Rectal smooth muscle tissue (tissue), 1 donor: ENCODE results near the gene RBP5.

Experiments
- H3K27ac ChIP-seq: one replicate; pipeline ENCODE4 v1.7.0; 2013; ENCODE audit warnings: low read depth, low read length, inconsistent platforms
- H3K27me3 ChIP-seq: one replicate; pipeline ENCODE4 v1.7.0; 2013; ENCODE audit warnings: low read length; ENCODE audit not compliant: control insufficient read depth, insufficient read depth
- H3K36me3 ChIP-seq: one replicate; pipeline ENCODE4 v1.7.0; 2013; ENCODE audit warnings: low read length; ENCODE audit not compliant: control insufficient read depth, insufficient read depth
- H3K4me1 ChIP-seq: one replicate; pipeline ENCODE4 v1.7.0; 2013; ENCODE audit warnings: low read length; ENCODE audit not compliant: control insufficient read depth, insufficient read depth
- H3K4me3 ChIP-seq: one replicate; pipeline ENCODE4 v1.7.0; 2013; ENCODE audit warnings: low read length
- H3K9ac ChIP-seq: one replicate; pipeline ENCODE4 v1.7.0; 2013; ENCODE audit warnings: low read length

The RBP5 gene

GRCh38 chr12:7092229-7092985, 36.3 kb downstream of the RBP5 start, which contains the start of gene C1R:
TSS of gene C1R (minus strand) at chr12:7092445. CDS start at chr12:7092388, 57 bp downstream.
- peak within 1 kb of the TSS; percentile 58 for H3K4me3 ChIP-seq
- H3K27me3 ChIP-seq = no peaks in the 10 kb centered on the region
- peaks cover 11% of the 10 kb centered on the region for H3K4me1 ChIP-seq
- peak within 1 kb of the TSS; percentile 71 for H3K27ac ChIP-seq
- peak within 1 kb of the TSS; percentile 16 for H3K9ac ChIP-seq
- H3K36me3 ChIP-seq = no peaks in the 10 kb centered on the region

DNA sequence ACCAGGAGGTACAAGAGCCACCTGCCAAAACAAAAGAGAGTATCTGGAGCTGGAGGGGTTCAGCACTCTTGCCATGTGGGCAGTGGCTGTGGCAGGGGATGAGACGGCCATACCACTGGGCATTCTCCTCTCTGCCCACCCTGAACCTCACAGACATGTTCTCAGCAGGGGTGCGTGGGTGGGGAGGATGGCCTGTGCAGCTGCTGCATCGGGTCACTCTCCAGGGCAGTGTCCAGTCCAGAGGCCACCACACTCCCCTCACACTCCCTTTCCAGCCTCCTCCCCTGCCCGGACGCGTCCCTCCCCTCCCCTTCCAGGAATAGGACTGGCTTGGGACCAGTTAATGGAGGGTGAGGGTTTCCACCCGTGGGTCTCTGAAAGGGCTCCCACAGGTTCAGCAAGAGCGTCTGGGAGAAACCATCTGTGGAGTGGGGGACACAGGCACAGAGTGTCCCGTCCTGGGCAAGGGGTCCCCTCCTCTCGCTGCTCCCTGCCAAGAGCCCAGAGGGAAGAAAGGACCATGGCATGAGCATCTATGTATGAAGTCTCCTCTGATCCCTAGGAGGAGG, 36.9 kb downstream of the RBP5 start:
- H3K27ac ChIP-seq = peak overlapping the region; percentile 62
- peak overlapping the region; percentile 16 for H3K9ac ChIP-seq
- H3K27me3 ChIP-seq = no peaks in the 10 kb centered on the region
- H3K36me3 ChIP-seq = no peaks in the 10 kb centered on the region
- peaks cover 11% of the 10 kb centered on the region for H3K4me1 ChIP-seq
- H3K4me3 ChIP-seq = peak overlapping the region; percentile 58

DNA sequence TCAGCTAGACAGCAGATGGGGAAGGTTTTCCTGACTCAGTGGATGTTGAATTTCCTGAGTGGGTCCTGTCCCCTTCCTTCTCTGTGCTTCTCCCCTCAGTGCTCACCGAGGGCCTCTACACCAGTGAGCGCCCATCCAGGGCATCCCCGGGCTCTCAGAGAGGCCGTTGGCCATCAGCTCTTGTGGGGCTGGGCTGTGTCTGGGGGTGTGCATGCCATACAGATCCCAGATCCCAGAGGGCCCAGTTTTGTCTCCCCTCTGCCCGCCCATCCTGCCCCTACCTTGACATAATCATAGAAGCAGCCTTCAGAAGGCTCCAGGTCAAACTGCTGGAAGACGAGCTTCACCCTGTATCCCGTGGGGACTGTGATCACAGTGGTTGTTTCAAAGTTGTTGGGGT, 37.5 kb downstream of the RBP5 start:
- H3K9ac ChIP-seq = no peak overlapping the region
- H3K27ac ChIP-seq = peak overlapping the region; percentile 62
- peaks cover 11% of the 10 kb centered on the region for H3K4me1 ChIP-seq
- H3K36me3 ChIP-seq = peaks cover 2% of the 10 kb centered on the region
- H3K4me3 ChIP-seq = peak overlapping the region; percentile 58
- no peaks in the 10 kb centered on the region for H3K27me3 ChIP-seq

DNA sequence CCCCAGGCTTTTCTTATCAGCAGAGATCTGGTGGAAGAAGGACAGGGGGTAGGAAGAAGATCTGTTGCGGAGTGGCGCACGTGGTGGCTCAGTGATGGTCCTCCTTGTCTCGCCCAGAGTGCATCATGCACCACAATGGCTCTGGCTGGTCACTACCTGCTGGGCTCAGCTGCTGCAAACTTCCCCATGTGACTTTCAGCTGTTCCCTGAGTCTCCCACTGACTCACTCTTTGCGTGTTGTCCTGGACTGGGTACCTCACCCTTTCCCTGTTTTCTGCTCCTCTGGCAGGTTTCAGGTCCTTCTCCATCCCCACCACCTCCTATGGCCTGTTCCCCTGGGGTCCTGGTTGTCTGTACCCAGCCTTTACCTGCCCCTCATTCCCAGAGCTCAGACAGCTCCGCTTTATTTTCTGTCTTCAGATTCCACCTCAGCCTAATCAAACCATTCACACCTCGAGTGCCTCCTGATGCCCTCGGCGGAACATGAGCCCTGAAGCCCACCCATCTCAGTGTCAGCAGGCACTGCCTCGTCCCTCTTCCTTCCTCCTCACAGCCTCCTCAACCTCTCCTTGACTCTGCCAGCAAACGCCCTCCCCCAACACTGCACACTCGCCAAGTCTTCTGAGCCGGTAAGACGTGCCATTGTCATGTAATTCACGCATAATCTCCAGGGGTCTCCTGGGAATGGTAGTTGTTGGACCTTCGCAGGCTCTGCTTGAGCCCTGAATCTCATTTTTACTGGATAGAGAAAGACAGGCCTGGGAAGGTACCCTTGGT, 38.3 kb downstream of the RBP5 start:
- Histone ChIP-seq H3K27ac (peak overlapping the region; percentile 6), H3K4me1 (peaks cover 11% of the 10 kb centered on the region), H3K27me3 (no peaks in the 10 kb centered on the region), H3K9ac (no peak overlapping the region), H3K4me3 (peak overlapping the region; percentile 58), H3K36me3 (peaks cover 9% of the 10 kb centered on the region)

GRCh38 chr12:7089196-7089871, 39.4 kb downstream of the RBP5 start:
- H3K4me3 ChIP-seq = no peak overlapping the region
- no peak overlapping the region for H3K27ac ChIP-seq
- peaks cover 11% of the 10 kb centered on the region for H3K4me1 ChIP-seq
- H3K9ac ChIP-seq = no peak overlapping the region
- H3K36me3 ChIP-seq = peaks cover 13% of the 10 kb centered on the region
- H3K27me3 ChIP-seq = no peaks in the 10 kb centered on the region

- Histone ChIP-seq H3K4me1 (no peaks in the 10 kb centered on the region), H3K36me3 (peaks cover 18% of the 10 kb centered on the region), H3K4me3 (no peak overlapping the region), H3K27me3 (no peaks in the 10 kb centered on the region), H3K9ac (no peak overlapping the region), H3K27ac (no peak overlapping the region)
Measured at GRCh38 chr12:7083125-7083524, 45.6 kb downstream of the RBP5 start.

GRCh38 chr12:7081037-7081436, 47.7 kb downstream of the RBP5 start:
- Histone ChIP-seq H3K27me3 (no peaks in the 10 kb centered on the region), H3K9ac (no peak overlapping the region), H3K27ac (no peak overlapping the region), H3K4me1 (no peaks in the 10 kb centered on the region), H3K4me3 (no peak overlapping the region), H3K36me3 (peaks cover 15% of the 10 kb centered on the region)

DNA sequence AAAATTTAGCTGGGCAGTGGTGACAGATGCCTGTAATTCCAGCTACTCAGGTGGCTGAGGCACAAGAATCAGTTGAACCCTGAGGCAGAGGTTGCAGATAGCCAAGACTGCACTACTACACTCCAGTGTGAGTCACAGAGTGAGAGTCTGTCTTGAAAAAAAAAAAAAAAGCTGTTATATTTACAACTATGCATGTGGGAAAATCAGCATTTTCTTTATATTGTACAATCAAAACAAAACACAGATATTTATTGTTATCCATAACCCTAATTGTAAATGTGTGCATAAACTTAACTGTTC, 48.9 kb downstream of the RBP5 start:
- Histone ChIP-seq H3K9ac (no peak overlapping the region), H3K4me3 (no peak overlapping the region), H3K36me3 (peaks cover 8% of the 10 kb centered on the region), H3K27ac (no peak overlapping the region), H3K4me1 (no peaks in the 10 kb centered on the region), H3K27me3 (no peaks in the 10 kb centered on the region)

- H3K27ac ChIP-seq = no peak overlapping the region
- no peak overlapping the region for H3K4me3 ChIP-seq
- H3K4me1 ChIP-seq = no peaks in the 10 kb centered on the region
- peaks cover 3% of the 10 kb centered on the region for H3K36me3 ChIP-seq
- H3K9ac ChIP-seq = no peak overlapping the region
- H3K27me3 ChIP-seq = no peaks in the 10 kb centered on the region
Measured at GRCh38 chr12:7078163-7078562, 50.5 kb downstream of the RBP5 start.

- no peak overlapping the region for H3K27ac ChIP-seq
- no peak overlapping the region for H3K4me3 ChIP-seq
- H3K9ac ChIP-seq = no peak overlapping the region
- H3K36me3 ChIP-seq = no peaks in the 10 kb centered on the region
- no peaks in the 10 kb centered on the region for H3K27me3 ChIP-seq
- no peaks in the 10 kb centered on the region for H3K4me1 ChIP-seq
Measured at GRCh38 chr12:7076493-7076892, 52.2 kb downstream of the RBP5 start.

GRCh38 chr12:7075939-7076338, 52.8 kb downstream of the RBP5 start:
- H3K27ac ChIP-seq = no peak overlapping the region
- H3K9ac ChIP-seq = no peak overlapping the region

GRCh38 chr12:7075518-7075917, 53.2 kb downstream of the RBP5 start:
- no peak overlapping the region for H3K4me3 ChIP-seq
- no peaks in the 10 kb centered on the region for H3K27me3 ChIP-seq
- no peak overlapping the region for H3K9ac ChIP-seq
- H3K27ac ChIP-seq = no peak overlapping the region
- H3K36me3 ChIP-seq = peaks cover 5% of the 10 kb centered on the region
- H3K4me1 ChIP-seq = no peaks in the 10 kb centered on the region

More at GRCh38 chr12:7075939-7076338, 52.8 kb downstream of the RBP5 start:
- H3K4me1 ChIP-seq = no peaks in the 10 kb centered on the region
- no peaks in the 10 kb centered on the region for H3K27me3 ChIP-seq
- H3K36me3 ChIP-seq = peaks cover under 1% of the 10 kb centered on the region
- H3K4me3 ChIP-seq = no peak overlapping the region
